HG02759 (cell line): ENCODE results near the gene PMCH.
"Not testable (repeated sequence)": the region's sequence is repeated elsewhere in the genome, so short reads cannot be mapped to it uniquely, and the experiment has no call there.

Source experiments
- ATAC-seq: cut with Tn5 transposase; IDR thresholded peaks from one replicate; pipeline ENCODE4 v1.9.1; 2021; ENCODE audit warnings: mild to moderate bottlenecking, moderate library complexity; ENCODE audit not compliant: unreplicated experiment

The PMCH gene

DNA sequence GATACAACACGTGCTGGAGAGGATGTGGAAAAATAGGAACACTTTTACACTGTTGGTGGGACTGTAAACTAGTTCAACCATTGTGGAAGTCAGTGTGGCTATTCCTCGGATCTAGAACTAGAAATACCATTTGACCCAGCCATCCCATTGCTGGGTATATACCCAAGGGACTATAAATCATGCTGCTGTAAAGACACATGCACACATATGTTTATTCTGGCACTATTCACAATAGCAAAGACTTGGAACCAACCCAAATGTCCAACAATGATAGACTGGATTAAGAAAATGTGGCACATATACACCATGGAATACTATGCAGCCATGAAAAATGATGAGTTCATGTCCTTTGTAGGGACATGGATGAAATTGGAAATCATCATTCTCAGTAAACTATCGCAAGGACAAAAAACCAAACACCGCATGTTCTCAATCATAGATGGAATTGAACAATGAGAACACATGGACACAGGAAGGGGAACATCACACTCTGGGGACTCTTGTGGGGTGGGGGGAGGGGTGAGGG is 50.5 kb downstream of the PMCH start:
- ATAC-seq = not testable (repeated sequence)
